ENCODE data around the gene RFX7. TPM values are rescaled to one million over a fixed set of nuclear protein-coding genes. Genes with fewer than 3 reads are reported as not detected.
A peak's percentile ranks its signal among the peaks of the same experiment; 100 is the strongest.

Gene RFX7
- total RNA-seq, 2 experiments from 2014 or later: 33.8 to 42.5 TPM

GRCh38 chr15:56234804-56235203 is 8.9 kb downstream of the RFX7 start:
- Mint-ChIP-seq H3K36me3 (ENCODE audit: low read depth) (peaks cover 84% of the 10 kb centered on the region), H3K27me3 (no peaks in the 10 kb centered on the region), H3K9me3 (peaks cover 51% of the 10 kb centered on the region), H3K4me3 (no peak overlapping the region), H3K27ac (no peak overlapping the region), H3K4me1 (peaks cover 23% of the 10 kb centered on the region)
- POLR2A ChIA-PET: no interaction called here
- CTCF ChIA-PET: interaction anchor here (1.5 kb wide), 1 partner anchor 11 kb away, joined by 4 read pairs; no protein-coding TSS in a partner anchor
- DNase-seq: no peak

- H3K4me3 Mint-ChIP-seq: no peak overlapping the region
- no peak overlapping the region for H3K27ac Mint-ChIP-seq
- ChIA-PET POLR2A (no interaction called here), CTCF (interaction anchor here (3.9 kb wide), 1 partner anchor 12 kb away, joined by 13 read pairs; no protein-coding TSS in a partner anchor)
- peaks cover 55% of the 10 kb centered on the region for H3K9me3 Mint-ChIP-seq
- peaks cover 90% of the 10 kb centered on the region for H3K36me3 Mint-ChIP-seq (ENCODE audit: low read depth)
- no peak for DNase-seq
- peaks cover 20% of the 10 kb centered on the region for H3K4me1 Mint-ChIP-seq
- H3K27me3 Mint-ChIP-seq: no peaks in the 10 kb centered on the region
Measured at GRCh38 chr15:56233549-56233948, 10.1 kb downstream of the RFX7 start.

GRCh38 chr15:56232058-56232457 is 11.6 kb downstream of the RFX7 start:
- H3K4me1 Mint-ChIP-seq: peaks cover 23% of the 10 kb centered on the region
- H3K9me3 Mint-ChIP-seq: peaks cover 67% of the 10 kb centered on the region
- ChIA-PET CTCF (interaction anchor here (3.9 kb wide), 1 partner anchor 13 kb away, joined by 13 read pairs; no protein-coding TSS in a partner anchor), POLR2A (no interaction called here)
- no peaks in the 10 kb centered on the region for H3K27me3 Mint-ChIP-seq
- H3K36me3 Mint-ChIP-seq (ENCODE audit: low read depth): peaks cover 90% of the 10 kb centered on the region
- H3K4me3 Mint-ChIP-seq: no peak overlapping the region
- no peak overlapping the region for H3K27ac Mint-ChIP-seq
- DNase-seq: no peak

GRCh38 chr15:56228854-56229253 is 14.8 kb downstream of the RFX7 start:
- no peak overlapping the region for H3K4me3 Mint-ChIP-seq
- H3K4me1 Mint-ChIP-seq: peaks cover 16% of the 10 kb centered on the region
- POLR2A ChIA-PET: no interaction called here
- peaks cover 65% of the 10 kb centered on the region for H3K9me3 Mint-ChIP-seq
- H3K27me3 Mint-ChIP-seq: no peaks in the 10 kb centered on the region
- H3K27ac Mint-ChIP-seq: no peak overlapping the region
- no peak for DNase-seq
- CTCF ChIA-PET: no interaction called here
- peaks cover 77% of the 10 kb centered on the region for H3K36me3 Mint-ChIP-seq (ENCODE audit: low read depth)

- Mint-ChIP-seq H3K36me3 (ENCODE audit: low read depth) (peaks cover 76% of the 10 kb centered on the region), H3K4me3 (no peak overlapping the region), H3K4me1 (peaks cover 13% of the 10 kb centered on the region), H3K27me3 (no peaks in the 10 kb centered on the region), H3K27ac (no peak overlapping the region), H3K9me3 (peaks cover 60% of the 10 kb centered on the region)
- ChIA-PET POLR2A (no interaction called here), CTCF (no interaction called here)
- no peak for DNase-seq
Measured at GRCh38 chr15:56228352-56228751, 15.3 kb downstream of the RFX7 start.

- POLR2A ChIA-PET: no interaction called here
- Mint-ChIP-seq H3K9me3 (peaks cover 59% of the 10 kb centered on the region), H3K4me3 (no peak overlapping the region), H3K4me1 (peaks cover 11% of the 10 kb centered on the region), H3K36me3 (ENCODE audit: low read depth) (peaks cover 75% of the 10 kb centered on the region), H3K27me3 (no peaks in the 10 kb centered on the region), H3K27ac (no peak overlapping the region)
- no peak for DNase-seq
- CTCF ChIA-PET: no interaction called here
Measured at GRCh38 chr15:56227780-56228179, 15.9 kb downstream of the RFX7 start.

GRCh38 chr15:56227306-56227705 is 16.4 kb downstream of the RFX7 start:
- ChIA-PET CTCF (no interaction called here), POLR2A (no interaction called here)
- Mint-ChIP-seq H3K36me3 (ENCODE audit: low read depth) (peaks cover 74% of the 10 kb centered on the region), H3K27ac (no peak overlapping the region), H3K4me3 (no peak overlapping the region), H3K4me1 (peaks cover 11% of the 10 kb centered on the region), H3K9me3 (peaks cover 61% of the 10 kb centered on the region), H3K27me3 (no peaks in the 10 kb centered on the region)
- no peak for DNase-seq

GRCh38 chr15:56225520-56225919 is 18.2 kb downstream of the RFX7 start:
- Mint-ChIP-seq H3K27ac (no peak overlapping the region), H3K4me3 (no peak overlapping the region), H3K9me3 (peaks cover 56% of the 10 kb centered on the region), H3K4me1 (peaks cover 11% of the 10 kb centered on the region), H3K36me3 (ENCODE audit: low read depth) (peaks cover 65% of the 10 kb centered on the region), H3K27me3 (no peaks in the 10 kb centered on the region)
- DNase-seq: no peak
- POLR2A ChIA-PET: no interaction called here
- CTCF ChIA-PET: no interaction called here

GRCh38 chr15:56222302-56222701 is 21.4 kb downstream of the RFX7 start:
- Mint-ChIP-seq H3K27ac (no peak overlapping the region), H3K27me3 (no peaks in the 10 kb centered on the region), H3K4me3 (no peak overlapping the region), H3K9me3 (peaks cover 50% of the 10 kb centered on the region), H3K4me1 (peaks cover 4% of the 10 kb centered on the region), H3K36me3 (ENCODE audit: low read depth) (peaks cover 54% of the 10 kb centered on the region)
- CTCF ChIA-PET: interaction anchor here (1.1 kb wide), 1 partner anchor 23 kb away, joined by 3 read pairs; no protein-coding TSS in a partner anchor
- DNase-seq: no peak
- POLR2A ChIA-PET: no interaction called here

- ChIA-PET POLR2A (no interaction called here), CTCF (no interaction called here)
- H3K9me3 Mint-ChIP-seq: peaks cover 37% of the 10 kb centered on the region
- H3K27ac Mint-ChIP-seq: no peak overlapping the region
- H3K4me3 Mint-ChIP-seq: no peak overlapping the region
- no peaks in the 10 kb centered on the region for H3K27me3 Mint-ChIP-seq
- DNase-seq: no peak
- H3K4me1 Mint-ChIP-seq: peaks cover 2% of the 10 kb centered on the region
- peaks cover 35% of the 10 kb centered on the region for H3K36me3 Mint-ChIP-seq (ENCODE audit: low read depth)
Measured at GRCh38 chr15:56217341-56217740, 26.3 kb downstream of the RFX7 start.

- Mint-ChIP-seq H3K4me3 (no peak overlapping the region), H3K36me3 (ENCODE audit: low read depth) (peaks cover 44% of the 10 kb centered on the region), H3K4me1 (peaks cover 5% of the 10 kb centered on the region), H3K9me3 (peaks cover 40% of the 10 kb centered on the region), H3K27ac (no peak overlapping the region), H3K27me3 (no peaks in the 10 kb centered on the region)
- POLR2A ChIA-PET: no interaction called here
- DNase-seq: no peak
- CTCF ChIA-PET: no interaction called here
Measured at GRCh38 chr15:56215769-56216168, 27.9 kb downstream of the RFX7 start.

GRCh38 chr15:56211960-56212550 is 31.6 kb downstream of the RFX7 start:
- ChIA-PET CTCF (no interaction called here), POLR2A (no interaction called here)
- peaks cover 32% of the 10 kb centered on the region for H3K4me1 Mint-ChIP-seq
- H3K36me3 Mint-ChIP-seq (ENCODE audit: low read depth): peaks cover 36% of the 10 kb centered on the region
- DNase-seq: no peak
- H3K4me3 Mint-ChIP-seq: no peak overlapping the region
- H3K27ac Mint-ChIP-seq: no peak overlapping the region
- peaks cover 30% of the 10 kb centered on the region for H3K9me3 Mint-ChIP-seq
- H3K27me3 Mint-ChIP-seq: no peaks in the 10 kb centered on the region

- DNase-seq: no peak
- Mint-ChIP-seq H3K4me1 (peaks cover 42% of the 10 kb centered on the region), H3K36me3 (ENCODE audit: low read depth) (peaks cover 42% of the 10 kb centered on the region), H3K4me3 (no peak overlapping the region), H3K27me3 (no peaks in the 10 kb centered on the region), H3K9me3 (peaks cover 36% of the 10 kb centered on the region), H3K27ac (peak overlapping the region; percentile 57)
- POLR2A ChIA-PET: no interaction called here
- CTCF ChIA-PET: interaction anchor here (0.7 kb wide), 1 partner anchor 8 kb away, joined by 3 read pairs; no protein-coding TSS in a partner anchor
Measured at GRCh38 chr15:56211064-56211463, 32.6 kb downstream of the RFX7 start.

- H3K9me3 Mint-ChIP-seq: peaks cover 30% of the 10 kb centered on the region
- H3K4me3 Mint-ChIP-seq: peak overlapping the region; percentile 23
- H3K27me3 Mint-ChIP-seq: no peaks in the 10 kb centered on the region
- no peak for DNase-seq
- CTCF ChIA-PET: no interaction called here
- H3K36me3 Mint-ChIP-seq (ENCODE audit: low read depth): peaks cover 46% of the 10 kb centered on the region
- H3K27ac Mint-ChIP-seq: peak overlapping the region; percentile 79
- H3K4me1 Mint-ChIP-seq: peaks cover 60% of the 10 kb centered on the region
- POLR2A ChIA-PET: no interaction called here
Measured at GRCh38 chr15:56208641-56209155, 35.0 kb downstream of the RFX7 start.
